ENCODE data around the gene CIDEB. TPM values are rescaled to one million over a fixed set of nuclear protein-coding genes. Genes with fewer than 3 reads are reported as not detected.

The CIDEB gene
- total RNA-seq, 4 donors from 2014 or later, result 4.9 to 12.5 (median 9.5) TPM

- WGBS, 2 donors (ENCODE audit: low coverage in 1 of 2), result 80 to 94% methylated on average over 1 to 2 of the region's 3 CpGs
- peak overlapping the region in 2 of 4 donors; percentile 28 to 30 for H3K27ac ChIP-seq
- peaks cover 0 to 2% of the 10 kb centered on the region in 2 donors for H3K36me3 ChIP-seq
- no peaks in the 10 kb centered on the region for H3K9me3 ChIP-seq
- TF ChIP-seq POLR2AphosphoS5 (IDR thresholded peaks at IDR 0.05) (no peak), CTCF (IDR thresholded peaks at IDR 0.05) (no peak), EP300 (IDR thresholded peaks at IDR 0.05) (no peak), POLR2A (IDR thresholded peaks at IDR 0.05) (no peak)
- H3K4me1 ChIP-seq, result peaks cover 0 to 42% (median 0%) of the 10 kb centered on the region in 3 donors
- no peak overlapping the region for H3K4me3 ChIP-seq
- ATAC-seq, result no peak
- H3K27me3 ChIP-seq, result peaks cover 65% of the 10 kb centered on the region
These were observed 9.6 kb upstream of the CIDEB start for GRCh38 chr14:24317141-24317928.

GRCh38 chr14:24316597-24316950 lies 8.8 kb upstream of the CIDEB start:
- WGBS, 2 donors (ENCODE audit: low coverage in 1 of 2), result 54% methylated on average over 6 of the region's 18 CpGs; no CpG with 5 or more reads in 1 of the 2 donors
- ATAC-seq, result peak; percentile 9
- peaks cover 0 to 50% (median 0%) of the 10 kb centered on the region in 3 donors for H3K4me1 ChIP-seq
- no peaks in the 10 kb centered on the region for H3K9me3 ChIP-seq
- peak overlapping the region in 3 of 4 donors; percentile 28 to 30 (median 28) for H3K27ac ChIP-seq
- H3K27me3 ChIP-seq, result peaks cover 65% of the 10 kb centered on the region
- H3K36me3 ChIP-seq, result peaks cover 0 to 2% of the 10 kb centered on the region in 2 donors
- H3K4me3 ChIP-seq, result peak overlapping the region in 1 of 2 donors; percentile 4
- no peak for TF ChIP-seq POLR2AphosphoS5 (IDR thresholded peaks at IDR 0.05)
- no peak for TF ChIP-seq EP300 (IDR thresholded peaks at IDR 0.05)
- TF ChIP-seq POLR2A (IDR thresholded peaks at IDR 0.05), result no peak

- Histone ChIP-seq H3K4me3 (peak overlapping the region in 1 of 2 donors; percentile 4), H3K27me3 (peaks cover 65% of the 10 kb centered on the region), H3K36me3 (peaks cover 0 to 2% of the 10 kb centered on the region in 2 donors), H3K27ac (peak overlapping the region in 3 of 4 donors; percentile 28 to 61 (median 30)), H3K9me3 (no peaks in the 10 kb centered on the region), H3K4me1 (peaks cover 0 to 56% (median 0%) of the 10 kb centered on the region in 3 donors)
- TF ChIP-seq POLR2A (IDR thresholded peaks at IDR 0.05), result peak in 1 of 2 donors; percentile 19
- TF ChIP-seq CTCF (IDR thresholded peaks at IDR 0.05), result peak in 2 of 4 experiments; percentile 28 to 41
- no peak for TF ChIP-seq EP300 (IDR thresholded peaks at IDR 0.05)
- peak; percentile 67 for ATAC-seq
- WGBS, 2 donors (ENCODE audit: low coverage in 1 of 2), result 16% methylated on average over 13 of the region's 70 CpGs; no CpG with 5 or more reads in 1 of the 2 donors
These were observed 8.2 kb upstream of the CIDEB start for GRCh38 chr14:24315807-24316596.

- ATAC-seq, result no peak
- H3K9me3 ChIP-seq, result no peaks in the 10 kb centered on the region
- TF ChIP-seq POLR2AphosphoS5 (IDR thresholded peaks at IDR 0.05) (no peak), CTCF (IDR thresholded peaks at IDR 0.05) (no peak), POLR2A (IDR thresholded peaks at IDR 0.05) (no peak), EP300 (IDR thresholded peaks at IDR 0.05) (no peak)
- H3K27ac ChIP-seq, result peak overlapping the region in 3 of 4 donors; percentile 28 to 61 (median 30)
- H3K27me3 ChIP-seq, result peaks cover 60% of the 10 kb centered on the region
- H3K4me1 ChIP-seq, result peaks cover 0 to 62% (median 4%) of the 10 kb centered on the region in 3 donors
- WGBS, 2 donors (ENCODE audit: low coverage in 1 of 2), result 76 to 86% methylated on average over 1 to 3 of the region's 10 CpGs
- H3K36me3 ChIP-seq, result peaks cover 0 to 2% of the 10 kb centered on the region in 2 donors
- H3K4me3 ChIP-seq, result no peak overlapping the region
These were observed 7.5 kb upstream of the CIDEB start for GRCh38 chr14:24315243-24315806.

All from gastroesophageal sphincter (tissue), 4 donors.